ENCODE results near the gene INVS.
"Not testable (repeated sequence)": the region's sequence is repeated elsewhere in the genome, so short reads cannot be mapped to it uniquely, and the experiment has no call there.

INVS gene

DNA sequence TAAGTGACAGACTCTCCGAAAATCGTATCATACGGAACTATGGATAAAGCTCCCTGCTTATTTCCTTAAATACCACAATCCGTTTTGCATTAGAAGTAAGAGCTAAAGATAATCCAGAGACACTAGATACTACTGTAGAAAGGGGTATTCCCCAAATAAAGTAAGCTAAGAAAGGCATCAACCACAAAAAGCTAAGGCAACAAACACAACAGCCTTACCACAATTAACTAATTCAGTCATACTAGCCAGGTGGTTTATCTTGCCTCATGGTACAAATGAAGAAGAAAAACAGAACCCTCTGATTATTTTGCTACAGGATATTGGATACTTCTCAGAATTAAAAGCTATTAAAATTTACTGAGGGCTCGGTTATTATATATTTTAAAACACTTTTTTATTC lies 14.3 kb upstream of the INVS start:
- no peak for DNase-seq

DNA sequence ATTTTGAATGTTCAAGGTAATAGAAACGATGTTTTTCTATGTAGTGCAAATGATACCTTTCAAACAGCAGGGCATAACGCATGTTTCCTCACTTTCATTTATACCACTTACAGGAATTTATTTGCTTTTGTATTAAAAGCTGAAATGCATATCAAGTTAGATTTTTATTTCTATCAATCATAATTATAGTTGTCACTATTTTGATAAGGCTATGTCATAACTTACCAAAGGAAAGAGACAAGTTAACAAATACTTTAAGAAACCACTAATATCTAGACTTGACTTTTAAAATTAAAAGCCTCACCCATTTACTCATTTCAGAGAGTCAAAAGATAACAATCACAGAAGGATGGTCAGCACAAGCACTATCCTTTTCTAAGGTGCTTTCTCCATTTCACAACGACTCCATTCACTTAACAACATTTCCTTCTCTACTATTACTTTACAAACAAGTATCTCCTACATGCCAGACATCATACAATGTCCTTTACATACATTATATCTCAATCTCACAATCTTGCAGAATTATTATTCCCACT lies 12.9 kb upstream of the INVS start:
- DNase-seq, result no peak

DNA sequence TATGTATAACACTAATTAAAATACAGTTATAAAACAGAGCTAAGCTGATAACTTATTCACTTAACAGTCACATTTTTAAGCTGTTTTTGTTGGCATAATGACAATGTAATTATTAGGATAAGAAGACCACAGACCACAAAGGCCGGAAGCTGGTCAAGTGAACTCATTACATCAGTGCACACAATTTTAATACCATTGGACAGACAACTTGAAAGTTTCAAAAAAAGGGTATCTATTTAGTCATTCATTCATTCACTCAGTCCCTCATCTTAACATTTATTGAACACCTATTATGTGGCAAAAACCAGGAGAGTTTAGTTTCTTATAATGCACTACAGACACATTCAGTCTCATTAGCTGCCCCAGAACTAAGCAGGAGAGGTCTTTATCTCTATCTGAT lies 11.8 kb upstream of the INVS start:
- no peak for DNase-seq

DNA sequence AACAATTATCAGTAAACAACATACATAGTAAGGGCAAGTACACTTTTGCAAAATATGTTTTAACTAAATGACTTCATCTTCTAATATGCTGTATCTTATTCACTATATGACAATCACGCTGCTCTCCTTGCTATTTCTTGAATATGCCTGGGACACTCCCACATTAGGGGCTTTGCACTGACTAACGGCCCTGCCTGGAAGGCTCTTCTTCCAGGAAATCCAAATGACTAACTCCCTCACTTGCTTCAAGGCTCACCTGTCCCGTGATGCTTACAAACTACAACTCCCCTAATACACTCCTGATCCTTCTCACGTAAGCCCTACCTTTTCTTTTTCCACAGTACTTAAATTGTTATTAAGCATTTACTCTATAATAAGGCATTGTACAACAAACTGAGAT lies 10.8 kb upstream of the INVS start:
- DNase-seq, result no peak

DNA sequence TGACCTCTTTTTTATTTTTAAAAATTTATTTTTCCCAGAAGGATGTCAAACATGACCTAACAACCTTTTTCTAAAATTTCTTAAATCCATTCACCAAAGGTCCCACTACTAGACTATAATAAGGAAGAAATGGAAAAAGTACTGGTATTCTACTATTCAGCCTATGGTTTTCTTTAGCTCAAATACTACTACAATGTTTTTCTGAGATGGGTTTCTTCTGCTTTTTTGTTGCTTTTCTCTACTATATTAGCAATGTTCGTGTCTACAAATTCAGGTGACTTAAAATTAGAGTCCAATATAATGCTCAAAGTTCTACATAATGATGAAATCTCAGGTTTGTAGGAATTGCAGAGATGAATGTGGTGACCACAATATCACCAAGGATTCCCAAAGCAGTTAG lies 8.2 kb upstream of the INVS start:
- DNase-seq, result no peak

DNA sequence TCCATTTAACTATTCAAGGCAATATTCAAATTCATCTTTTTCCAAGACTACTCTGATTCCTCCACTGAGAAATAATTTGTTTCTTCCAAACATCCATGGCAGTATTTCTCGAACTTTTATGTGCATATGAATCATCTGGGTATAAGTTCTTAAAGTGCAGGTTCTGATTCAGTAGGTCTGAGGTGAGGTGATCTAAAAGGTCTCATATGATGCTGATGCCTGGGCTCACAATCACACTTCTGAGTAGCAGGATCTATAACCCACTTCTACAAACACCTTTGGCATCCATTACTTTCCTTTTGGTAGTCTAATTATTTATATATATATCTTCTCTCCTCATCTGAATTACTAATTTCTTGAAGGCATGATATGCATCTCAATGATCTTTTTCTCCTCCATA lies 7.4 kb upstream of the INVS start:
- no peak for DNase-seq

DNA sequence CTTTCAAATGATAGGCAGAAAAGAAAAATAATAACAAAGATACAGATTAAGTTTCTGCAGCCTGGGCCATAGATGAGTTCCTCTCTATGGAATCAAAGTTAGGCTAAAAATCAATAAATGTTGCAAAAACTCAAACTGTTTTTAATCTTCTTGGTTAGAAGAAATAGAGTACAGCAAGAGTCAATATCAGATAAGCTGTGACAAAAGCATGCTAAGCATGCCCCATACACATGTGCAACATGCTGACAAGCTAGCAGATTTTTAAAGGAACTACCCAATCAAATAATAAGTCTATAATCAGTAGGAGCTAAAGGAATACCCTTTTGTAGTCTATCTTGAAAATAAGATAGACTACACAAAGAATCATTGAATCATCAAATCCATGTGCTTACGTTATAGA lies 7.0 kb upstream of the INVS start:
- no peak for DNase-seq

DNA sequence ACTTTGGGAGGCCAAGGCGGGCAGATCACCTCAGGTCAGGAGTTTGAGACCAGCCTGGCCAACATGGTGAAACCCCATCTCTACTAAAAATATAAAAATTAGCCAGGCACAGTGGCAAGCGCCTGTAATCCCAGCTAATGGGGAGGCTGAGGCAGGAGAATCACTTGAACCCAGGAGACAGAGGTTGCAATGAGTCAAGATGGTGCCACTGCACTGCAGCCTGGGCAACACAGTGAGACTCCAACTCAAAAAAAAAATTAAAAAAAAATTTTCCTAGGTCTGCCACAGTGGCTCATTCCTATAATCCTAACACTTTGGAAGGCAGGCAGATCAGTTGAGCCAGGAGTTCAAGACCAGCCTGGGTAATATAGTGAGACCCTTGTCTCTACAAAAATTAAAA lies 4.6 kb upstream of the INVS start:
- DNase-seq, result not testable (repeated sequence)

DNA sequence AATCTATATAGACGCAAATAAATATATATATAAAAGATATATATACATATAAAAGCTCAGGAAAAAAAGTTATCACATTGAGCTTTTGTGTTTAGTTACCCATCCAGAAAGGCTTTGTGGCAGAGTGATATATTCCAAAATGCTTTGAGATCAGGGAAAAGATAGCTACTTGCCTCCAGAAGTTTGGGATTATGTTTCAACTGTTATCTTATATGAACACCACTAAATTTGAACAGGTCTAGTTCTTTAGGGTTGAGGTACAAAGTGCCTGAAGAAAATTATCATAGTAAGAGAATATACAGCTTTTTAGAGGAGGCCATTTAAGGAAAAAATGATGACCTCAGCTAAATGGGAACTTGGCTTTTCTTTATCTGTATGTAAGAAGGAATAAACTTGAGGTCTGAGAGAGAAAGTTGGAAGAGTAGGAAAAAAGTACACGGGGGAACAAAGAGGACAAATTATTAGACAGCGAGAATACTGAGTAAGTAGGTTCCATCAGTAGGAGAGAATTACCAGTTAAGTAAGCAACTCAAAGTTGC lies 2.6 kb upstream of the INVS start:
- no peak for DNase-seq

DNA sequence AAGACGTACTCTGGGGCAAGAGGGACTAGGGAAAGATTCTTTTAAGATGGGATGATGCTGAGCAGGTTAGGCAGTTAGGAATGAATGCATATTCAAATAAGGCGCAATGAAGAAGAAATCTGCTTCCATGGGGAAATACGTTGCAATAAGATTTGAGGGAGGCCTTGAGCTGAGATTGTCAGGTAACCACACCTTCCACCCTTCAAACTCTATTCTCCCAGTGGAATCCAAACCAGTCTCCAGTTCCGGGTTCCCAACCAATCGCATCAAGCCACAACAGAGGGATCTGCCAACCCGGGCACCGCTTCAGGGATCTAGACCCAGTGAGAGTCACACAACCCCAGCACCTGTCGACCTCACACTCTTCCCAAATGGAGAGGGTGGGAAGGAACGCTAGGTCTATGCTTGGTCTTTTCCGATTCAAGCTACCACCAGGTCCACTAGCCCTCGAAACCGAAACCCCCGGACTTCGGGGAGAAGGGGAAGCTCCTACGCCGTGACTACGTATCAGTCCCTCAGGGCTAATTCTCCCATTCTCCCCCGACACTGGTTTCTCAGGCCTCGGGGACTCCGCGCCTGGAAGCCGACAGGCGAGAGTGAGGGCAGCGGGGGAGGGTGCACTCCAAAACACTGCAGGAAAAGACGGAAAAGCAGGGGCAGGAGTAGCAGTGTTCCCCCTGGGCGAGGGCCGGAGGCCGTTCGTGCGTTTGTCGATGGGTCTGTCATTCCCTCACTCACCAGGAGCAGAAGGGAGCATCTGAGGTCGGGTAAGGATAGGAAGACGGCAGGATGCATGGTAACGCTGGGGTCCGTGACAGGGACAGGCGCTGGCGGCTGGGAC lies 777 bp upstream of the INVS start:
- no peak for DNase-seq

DNA sequence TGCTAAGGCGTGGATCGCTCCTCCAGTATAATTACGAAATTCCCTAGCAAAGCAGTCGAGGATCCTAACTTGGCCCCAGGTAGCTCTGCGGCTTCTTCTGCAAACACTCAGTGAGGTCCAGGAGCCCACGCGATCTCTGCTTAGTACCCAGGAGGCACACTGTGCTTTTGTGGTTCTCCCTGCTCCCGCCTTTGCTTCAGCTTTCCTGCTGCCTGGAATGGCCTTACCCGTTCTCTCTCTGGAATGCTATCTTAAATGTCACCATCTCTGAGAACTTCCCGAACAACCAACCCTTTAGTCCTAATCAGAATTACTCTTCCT lies 639 bp downstream of the INVS start:
- DNase-seq, result no peak

DNA sequence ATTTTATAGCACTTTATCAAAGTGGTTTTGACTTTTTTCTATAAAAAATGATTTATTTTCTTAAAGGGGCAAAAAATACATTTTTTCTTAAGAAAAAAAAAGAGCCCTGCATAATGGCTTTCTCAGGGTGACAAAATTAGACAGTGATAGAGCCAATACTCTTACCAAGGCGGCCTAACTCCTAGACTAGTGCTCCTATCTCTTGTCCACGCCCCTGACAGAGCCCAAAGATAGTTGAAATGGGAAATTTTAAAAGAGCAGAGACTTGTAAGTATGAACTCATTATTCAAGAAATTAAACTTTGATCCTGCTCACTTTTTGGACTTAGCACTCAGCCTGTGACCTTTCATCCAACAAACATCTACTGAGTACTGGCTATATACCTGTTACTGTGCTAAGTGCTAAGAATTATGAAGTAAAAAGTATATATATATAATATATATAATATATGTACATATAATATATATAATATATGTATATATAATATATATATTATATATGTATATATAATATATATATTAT lies 1.2 kb downstream of the INVS start:
- DNase-seq, result no peak

DNA sequence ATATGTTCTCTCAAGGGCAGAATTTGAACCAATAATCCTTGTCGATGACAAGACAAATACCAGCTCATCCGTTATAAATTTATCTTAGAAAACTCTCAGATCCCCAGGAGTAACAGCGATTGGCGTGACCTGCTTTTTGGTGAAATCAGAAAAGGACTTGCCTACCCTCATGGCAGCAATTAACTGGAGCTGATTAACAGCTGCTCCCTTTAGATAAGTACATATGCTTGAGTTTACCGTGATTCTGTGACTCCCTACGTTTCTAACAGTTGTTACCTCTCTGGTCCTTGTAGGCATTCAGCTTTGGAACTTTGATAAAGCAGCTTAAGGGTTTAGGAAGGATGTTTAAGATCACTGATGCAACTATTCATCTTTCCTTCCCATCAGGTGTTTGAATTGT lies 2.6 kb downstream of the INVS start:
- no peak for DNase-seq

DNA sequence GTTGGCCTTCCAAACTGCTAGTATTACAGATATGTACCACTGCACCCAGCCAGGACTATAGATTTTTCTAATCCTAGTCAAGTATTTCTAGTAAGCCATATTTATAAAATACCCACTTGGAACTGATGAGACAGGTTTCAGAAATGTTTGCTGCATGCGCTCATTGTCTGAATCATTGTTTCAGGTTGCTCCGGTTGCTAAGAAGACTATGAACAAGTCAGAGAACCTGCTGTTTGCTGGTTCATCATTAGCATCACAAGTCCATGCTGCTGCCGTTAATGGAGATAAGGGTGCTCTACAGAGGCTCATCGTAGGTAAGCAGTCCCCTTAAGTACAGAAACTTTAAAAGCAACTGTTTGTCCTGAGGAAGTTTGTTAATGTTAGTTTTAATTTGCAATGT lies 5.3 kb downstream of the INVS start:
- no peak for DNase-seq

DNA sequence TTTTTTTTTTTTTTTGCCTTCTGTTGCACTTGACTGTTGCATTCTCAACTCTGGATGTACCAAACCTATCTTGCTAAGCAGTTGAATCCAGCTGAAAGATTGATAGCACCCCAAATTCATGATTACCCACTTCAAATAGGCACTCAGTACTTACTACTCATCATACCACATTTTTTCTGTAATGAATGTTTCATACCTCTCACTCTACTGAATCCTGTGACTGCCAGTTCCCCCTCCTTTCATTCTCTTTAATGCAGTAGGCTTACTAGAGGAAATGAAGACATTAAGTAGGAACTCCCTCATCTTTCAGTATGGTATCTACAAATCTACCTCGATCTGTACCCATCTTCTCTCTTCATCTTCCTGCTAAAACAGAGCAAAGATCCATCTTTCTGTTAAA lies 6.8 kb downstream of the INVS start:
- DNase-seq, result no peak

DNA sequence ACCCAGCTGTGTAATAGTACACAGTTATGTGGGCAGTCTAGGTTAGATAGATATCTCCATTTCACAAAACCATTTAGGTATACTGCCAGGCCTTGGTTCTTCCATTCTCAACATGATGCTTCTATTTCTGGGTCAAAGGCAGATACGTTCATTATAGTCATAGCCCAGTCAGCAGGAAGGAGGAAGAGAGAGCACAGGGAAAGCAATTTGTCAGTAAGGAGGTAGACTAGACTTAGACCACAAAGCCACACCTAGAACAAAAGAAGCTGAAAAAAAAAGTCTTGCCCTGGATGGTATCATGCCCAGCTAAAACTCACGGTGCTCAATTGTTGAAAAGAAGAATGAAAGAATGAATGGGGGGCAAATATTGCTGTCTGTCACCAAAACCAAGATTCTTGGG lies 7.6 kb downstream of the INVS start:
- DNase-seq, result no peak

DNA sequence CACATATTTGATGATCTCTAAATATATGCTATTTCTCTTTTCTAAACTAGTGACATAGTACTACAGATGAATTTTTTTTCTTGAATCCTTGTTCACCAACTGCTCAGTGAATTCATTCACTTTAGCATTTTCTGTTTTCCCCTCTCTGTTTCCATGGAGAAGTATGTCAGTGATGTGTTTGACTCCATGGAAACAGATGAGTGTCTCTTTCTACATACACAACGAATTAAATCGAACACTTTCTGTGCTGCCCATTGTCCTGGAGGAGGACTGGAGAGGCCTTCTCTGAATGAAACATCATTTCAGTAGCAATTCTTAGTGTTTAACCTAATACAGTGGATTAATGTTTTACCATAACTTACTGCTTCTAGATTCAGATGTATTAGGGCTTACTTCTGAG lies 9.5 kb downstream of the INVS start:
- DNase-seq, result no peak

DNA sequence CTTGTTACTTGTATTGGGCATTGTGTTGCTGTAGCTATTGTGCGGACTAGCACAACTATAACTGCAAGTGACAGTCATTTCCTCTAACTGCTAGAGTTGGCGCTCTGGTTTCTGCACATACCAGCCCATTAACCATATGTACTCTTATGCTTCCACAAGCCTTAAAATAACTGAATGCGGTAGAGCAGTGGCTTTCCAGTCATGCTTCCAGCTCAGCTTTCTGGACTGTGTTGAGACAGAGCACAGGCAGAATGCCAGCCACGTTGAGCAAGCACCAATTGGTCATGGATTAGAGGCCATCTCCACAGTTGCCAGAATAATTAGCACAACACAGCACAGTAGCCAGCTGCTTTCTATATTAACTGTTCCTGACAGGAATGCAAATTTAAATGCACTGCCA lies 12.2 kb downstream of the INVS start:
- no peak for DNase-seq

DNA sequence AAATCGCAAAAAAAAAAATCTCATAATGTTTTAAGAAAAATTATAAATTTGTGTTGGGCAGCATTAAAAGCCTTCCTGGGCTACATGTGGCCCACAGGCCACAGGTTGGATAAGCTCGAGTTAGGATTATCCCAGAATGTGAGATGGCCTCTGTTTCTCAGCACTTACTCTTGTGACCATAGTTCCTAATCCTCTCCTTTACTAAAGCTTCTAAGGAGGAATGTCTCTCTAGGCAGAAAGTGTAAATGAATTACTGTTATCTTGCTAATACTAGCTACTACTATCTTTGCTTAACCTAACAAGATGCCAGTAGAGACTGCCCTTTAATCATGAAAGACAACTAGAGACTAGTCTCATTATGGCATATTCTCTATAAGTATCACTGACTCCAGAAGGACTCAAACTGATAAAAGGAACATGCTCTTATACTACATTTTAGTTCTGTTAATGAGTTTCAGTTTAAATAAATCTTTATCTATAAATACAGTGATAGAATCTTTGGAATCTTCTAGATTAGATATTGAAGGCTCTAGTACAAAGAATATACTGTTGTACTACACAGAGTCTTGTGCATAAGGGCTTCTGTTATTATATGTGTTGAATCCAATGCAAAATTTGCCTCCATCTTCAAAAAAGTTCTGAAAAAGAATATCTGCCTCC lies 13.8 kb downstream of the INVS start:
- DNase-seq, result no peak

DNA sequence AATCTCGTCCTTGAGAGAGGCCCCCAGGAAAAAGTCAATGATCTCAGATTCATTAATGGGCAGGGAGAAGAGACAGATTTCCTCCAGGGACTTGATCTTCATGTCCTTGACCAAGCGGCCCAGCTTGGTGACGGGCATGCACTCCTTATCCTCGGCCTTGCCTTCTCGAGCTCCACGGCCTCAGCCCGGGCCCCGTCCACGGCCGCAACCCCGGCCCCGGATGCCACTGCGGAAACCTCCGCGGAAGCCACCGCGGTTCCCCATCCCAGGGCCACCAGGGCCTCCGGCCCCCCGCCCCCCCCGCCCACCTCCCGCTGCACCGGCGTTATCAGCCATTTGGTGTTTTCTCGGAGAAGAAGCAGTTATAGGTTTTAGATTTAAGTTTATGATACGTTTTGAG lies 18.3 kb downstream of the INVS start:
- no peak for DNase-seq

DNA sequence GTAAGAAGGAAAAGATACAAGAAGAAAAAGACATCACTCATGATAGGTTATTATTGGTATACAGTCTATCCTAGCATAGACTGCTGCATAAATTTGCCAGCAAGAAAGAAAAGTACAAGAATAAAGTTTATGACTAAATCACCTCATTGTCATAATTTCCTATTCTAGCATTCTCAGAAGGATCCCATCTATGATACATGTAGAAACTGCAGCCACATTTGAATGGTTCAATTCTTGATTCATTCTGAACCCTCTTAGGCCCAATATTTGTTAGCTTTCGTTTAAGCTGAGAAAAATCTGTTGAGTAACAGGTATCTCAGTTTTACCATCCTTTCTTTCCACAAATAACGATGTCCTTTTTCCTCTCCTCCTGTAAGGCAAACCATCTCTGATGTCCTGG lies 21.2 kb downstream of the INVS start:
- DNase-seq, result no peak

DNA sequence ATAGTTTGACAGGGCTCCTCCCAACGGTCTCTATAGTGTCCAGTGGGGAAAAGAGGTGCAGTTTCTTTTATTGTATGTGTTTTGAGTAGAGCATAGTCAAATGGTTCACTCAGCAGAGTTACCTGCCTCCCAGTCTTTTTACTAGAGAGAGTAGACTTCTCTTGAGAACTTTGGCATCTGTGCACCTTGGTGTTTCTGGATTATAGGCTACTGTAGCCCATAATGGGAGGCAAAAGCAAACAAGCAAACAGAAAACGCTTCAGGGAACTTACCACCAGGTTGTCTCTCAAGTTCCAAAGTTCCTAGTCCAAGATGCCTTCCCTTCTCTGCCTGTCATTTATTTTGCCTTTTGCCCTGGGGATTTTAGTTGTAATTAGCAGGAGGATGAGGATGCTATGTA lies 26.2 kb downstream of the INVS start:
- DNase-seq, result no peak

DNA sequence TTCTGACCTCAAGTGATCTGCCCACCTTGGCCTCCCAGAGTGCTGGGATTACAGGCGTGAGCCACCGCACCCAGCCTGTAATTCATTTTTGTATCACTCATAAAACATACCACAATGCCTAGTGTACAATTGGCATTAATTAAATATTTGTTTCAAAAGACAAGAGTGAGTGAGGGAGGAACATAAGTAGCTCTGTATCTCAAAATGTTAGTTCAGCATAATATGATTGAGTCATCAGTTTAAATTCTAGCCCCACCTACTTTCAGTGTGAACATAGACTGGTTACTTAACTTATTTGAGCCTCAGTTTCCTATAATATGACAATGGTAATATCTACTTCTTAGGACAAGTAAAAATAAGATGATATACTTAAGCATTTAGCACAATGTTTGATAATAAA lies 26.9 kb downstream of the INVS start:
- no peak for DNase-seq

DNA sequence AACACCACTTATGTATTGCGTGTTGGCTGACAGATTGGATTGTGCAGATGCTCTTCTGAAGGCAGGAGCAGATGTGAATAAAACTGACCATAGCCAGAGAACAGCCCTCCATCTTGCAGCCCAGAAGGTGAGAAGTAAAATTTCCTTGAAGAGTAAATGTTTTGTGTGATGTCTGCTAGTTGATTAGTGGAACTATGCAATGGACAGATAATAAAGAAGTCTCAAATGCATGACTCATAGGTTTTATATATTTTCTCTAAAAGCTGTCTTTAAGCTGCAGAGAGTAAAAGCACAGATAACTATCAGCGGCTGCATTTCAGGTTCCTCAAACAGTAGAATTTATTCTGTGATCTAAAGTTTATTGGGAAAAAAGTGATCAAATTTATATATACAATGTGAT lies 27.4 kb downstream of the INVS start:
- DNase-seq, result no peak
